ENCODE data around the gene AOX1. TPM values are rescaled to one million over a fixed set of nuclear protein-coding genes. Genes with fewer than 3 reads are reported as not detected.

Gene AOX1
- total RNA-seq, 1 experiment from 2014 or later = 3.5 TPM

DNA sequence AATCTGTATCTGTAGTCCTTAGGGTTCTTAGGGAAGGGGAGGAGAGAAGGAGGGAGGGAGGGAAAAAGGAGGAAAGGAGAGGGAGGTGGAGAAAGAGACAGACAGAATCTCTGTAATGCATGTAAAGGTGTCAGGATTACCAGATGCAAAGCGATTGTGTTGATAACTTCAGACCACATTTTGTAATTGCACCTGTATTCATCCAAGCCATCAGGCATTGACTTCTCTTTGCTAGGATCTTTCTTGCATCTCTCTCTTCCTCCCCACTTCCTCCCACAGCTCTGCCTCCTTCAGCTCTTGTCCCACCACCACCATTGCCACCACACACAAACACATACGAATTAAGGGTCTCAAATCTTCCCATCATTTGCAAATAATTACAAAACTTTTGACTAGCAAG lies 91.4 kb downstream of the AOX1 start:
- H3K9me3 ChIP-seq (ENCODE audit: control insufficient read depth, low read depth, low read length) = no peaks in the 10 kb centered on the region
- H2AK5ac ChIP-seq (ENCODE audit: insufficient read length, low read length) = no peak overlapping the region
- H2BK5ac ChIP-seq (ENCODE audit: insufficient read length, low read length) = no peak overlapping the region
- no peak overlapping the region for H2BK12ac ChIP-seq (ENCODE audit: insufficient read length, low read depth, low read length)
- no peaks in the 10 kb centered on the region; a peak in 1 of 7 replicates for H3K36me3 Mint-ChIP-seq (ENCODE audit: insufficient read depth in 1 of 3, low read depth in 3 of 3)
- no peak overlapping the region for H3K14ac ChIP-seq (ENCODE audit: insufficient read depth, low read length)
- H3K4me1 ChIP-seq (ENCODE audit: insufficient read depth, low read length) = no peaks in the 10 kb centered on the region
- peaks cover 4% of the 10 kb centered on the region; the same call in 1 of the 2 replicates for H3K27me3 Mint-ChIP-seq (ENCODE audit: low read depth)
- H3K27me3 ChIP-seq (ENCODE audit: insufficient read depth, low read length) = no peaks in the 10 kb centered on the region
- H3T11ph ChIP-seq (ENCODE audit: low read length) = no peak overlapping the region
- no peak overlapping the region for H3K4ac ChIP-seq (ENCODE audit: low read depth, low read length)
- no peak overlapping the region for H3K23ac ChIP-seq (ENCODE audit: insufficient read length, low read depth, low read length)
- TF ChIP-seq, protein P1, sequence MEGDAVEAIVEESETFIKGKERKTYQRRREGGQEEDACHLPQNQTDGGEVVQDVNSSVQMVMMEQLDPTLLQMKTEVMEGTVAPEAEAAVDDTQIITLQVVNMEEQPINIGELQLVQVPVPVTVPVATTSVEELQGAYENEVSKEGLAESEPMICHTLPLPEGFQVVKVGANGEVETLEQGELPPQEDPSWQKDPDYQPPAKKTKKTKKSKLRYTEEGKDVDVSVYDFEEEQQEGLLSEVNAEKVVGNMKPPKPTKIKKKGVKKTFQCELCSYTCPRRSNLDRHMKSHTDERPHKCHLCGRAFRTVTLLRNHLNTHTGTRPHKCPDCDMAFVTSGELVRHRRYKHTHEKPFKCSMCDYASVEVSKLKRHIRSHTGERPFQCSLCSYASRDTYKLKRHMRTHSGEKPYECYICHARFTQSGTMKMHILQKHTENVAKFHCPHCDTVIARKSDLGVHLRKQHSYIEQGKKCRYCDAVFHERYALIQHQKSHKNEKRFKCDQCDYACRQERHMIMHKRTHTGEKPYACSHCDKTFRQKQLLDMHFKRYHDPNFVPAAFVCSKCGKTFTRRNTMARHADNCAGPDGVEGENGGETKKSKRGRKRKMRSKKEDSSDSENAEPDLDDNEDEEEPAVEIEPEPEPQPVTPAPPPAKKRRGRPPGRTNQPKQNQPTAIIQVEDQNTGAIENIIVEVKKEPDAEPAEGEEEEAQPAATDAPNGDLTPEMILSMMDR (conservative IDR thresholded peaks at IDR 0.05) = no peak
- no peak overlapping the region for H3K18ac ChIP-seq (ENCODE audit: insufficient read length, low read depth, low read length)
- H3K23me2 ChIP-seq (ENCODE audit: insufficient read length, low read depth, low read length, poor library complexity, severe bottlenecking) = no peaks in the 10 kb centered on the region
- no peak overlapping the region for H3K27ac Mint-ChIP-seq
- WGBS (ENCODE audit: extremely low coverage, insufficient read length, low lambda C conversion rate) = no CpG with 5 or more reads among the region's 2 CpGs
- no peak overlapping the region for H4K91ac ChIP-seq (ENCODE audit: insufficient read length, low read depth, low read length)
- no peaks in the 10 kb centered on the region for H3K79me1 ChIP-seq (ENCODE audit: insufficient read depth, low read depth, low read length, poor library complexity, severe bottlenecking)
- no peak overlapping the region for H3K4me2 ChIP-seq (ENCODE audit: insufficient read depth, insufficient read length, low read length)
- H3K4me1 Mint-ChIP-seq = peaks cover 0 to 4% of the 10 kb centered on the region in 2 experiments; a peak in 3 of 4 replicates
- H4K20me1 ChIP-seq (ENCODE audit: control insufficient read depth, insufficient read depth, insufficient read length) = no peaks in the 10 kb centered on the region
- H4K8ac ChIP-seq (replicated peaks; ENCODE audit: insufficient read length, low read depth, low read length) = no peak overlapping the region
- H2AFZ ChIP-seq (ENCODE audit: low read length) = no peak overlapping the region
- H3K56ac ChIP-seq (ENCODE audit: insufficient read length, low read depth, low read length) = no peak overlapping the region
- no peak overlapping the region for H3K9ac ChIP-seq (ENCODE audit: extremely low read depth, insufficient read length, low read length)
- no peak for DNase-seq
- no peak overlapping the region for H2BK120ac ChIP-seq (ENCODE audit: low read depth, low read length, poor library complexity, severe bottlenecking)
- H3K4me3 Mint-ChIP-seq = no peak overlapping the region
- H2BK20ac ChIP-seq (ENCODE audit: low read depth, low read length, poor library complexity, severe bottlenecking) = no peak overlapping the region
- H3K79me2 ChIP-seq (ENCODE audit: insufficient read depth, low read length) = no peaks in the 10 kb centered on the region
- no peak overlapping the region for H3K27ac ChIP-seq (ENCODE audit: insufficient read length, low read depth, low read length)
- no peak overlapping the region for H4K5ac ChIP-seq (ENCODE audit: insufficient read length, low read depth, low read length)
- H3K9me3 Mint-ChIP-seq = no peaks in the 10 kb centered on the region
- no peak overlapping the region for H2BK15ac ChIP-seq (ENCODE audit: low read depth, low read length)

Data from H9 (cell line).